ENCODE data around the gene ZNF174. TPM values are rescaled to one million over a fixed set of nuclear protein-coding genes. Genes with fewer than 3 reads are reported as not detected.

The ZNF174 gene
- total and polyA plus RNA-seq, 4 donors, result 3.8 to 4.6 (median 4.1) TPM

DNA sequence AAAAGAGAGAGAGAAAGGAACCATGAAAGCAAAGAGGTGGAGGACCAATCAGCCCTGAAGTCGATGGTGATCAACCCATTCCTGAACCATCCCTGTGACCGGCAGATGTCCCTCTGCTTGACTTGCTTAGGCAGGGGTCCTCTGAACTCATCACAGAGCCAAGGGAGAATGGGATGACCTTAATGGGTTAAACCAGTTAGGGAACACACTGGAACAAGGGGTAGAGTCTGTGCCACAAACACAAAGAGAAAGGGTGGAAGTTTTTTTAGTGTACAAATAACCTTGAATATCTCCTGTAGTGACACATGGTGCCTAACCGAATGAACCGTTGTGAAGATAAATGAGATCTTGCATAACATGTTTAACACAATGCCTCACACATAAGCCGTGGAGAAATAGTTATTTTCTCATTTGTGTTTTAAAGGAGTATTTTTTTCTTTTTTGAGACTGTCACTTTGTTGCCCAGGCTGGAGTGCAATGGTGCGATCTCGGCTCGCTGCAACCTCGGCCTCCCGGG lies 53.7 kb downstream of the ZNF174 start (continued):
- TF ChIP-seq, protein P1, sequence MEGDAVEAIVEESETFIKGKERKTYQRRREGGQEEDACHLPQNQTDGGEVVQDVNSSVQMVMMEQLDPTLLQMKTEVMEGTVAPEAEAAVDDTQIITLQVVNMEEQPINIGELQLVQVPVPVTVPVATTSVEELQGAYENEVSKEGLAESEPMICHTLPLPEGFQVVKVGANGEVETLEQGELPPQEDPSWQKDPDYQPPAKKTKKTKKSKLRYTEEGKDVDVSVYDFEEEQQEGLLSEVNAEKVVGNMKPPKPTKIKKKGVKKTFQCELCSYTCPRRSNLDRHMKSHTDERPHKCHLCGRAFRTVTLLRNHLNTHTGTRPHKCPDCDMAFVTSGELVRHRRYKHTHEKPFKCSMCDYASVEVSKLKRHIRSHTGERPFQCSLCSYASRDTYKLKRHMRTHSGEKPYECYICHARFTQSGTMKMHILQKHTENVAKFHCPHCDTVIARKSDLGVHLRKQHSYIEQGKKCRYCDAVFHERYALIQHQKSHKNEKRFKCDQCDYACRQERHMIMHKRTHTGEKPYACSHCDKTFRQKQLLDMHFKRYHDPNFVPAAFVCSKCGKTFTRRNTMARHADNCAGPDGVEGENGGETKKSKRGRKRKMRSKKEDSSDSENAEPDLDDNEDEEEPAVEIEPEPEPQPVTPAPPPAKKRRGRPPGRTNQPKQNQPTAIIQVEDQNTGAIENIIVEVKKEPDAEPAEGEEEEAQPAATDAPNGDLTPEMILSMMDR (IDR thresholded peaks at IDR 0.05; ENCODE audit: low read depth, low read length, missing input control), result no peak
- TF ChIP-seq EGR1 (IDR thresholded peaks at IDR 0.05; ENCODE audit: low read depth in 2 of 2) (no peak), MAX (IDR thresholded peaks at IDR 0.05) (no peak), RAD21 (IDR thresholded peaks at IDR 0.05) (no peak)

- peak; percentile 3 to 51 for TF ChIP-seq RAD21 (IDR thresholded peaks at IDR 0.05)
- no peak for TF ChIP-seq FOXA2 (IDR thresholded peaks at IDR 0.05)
- TF ChIP-seq EGR1 (IDR thresholded peaks at IDR 0.05; ENCODE audit: low read depth in 2 of 2), result no peak
- TF ChIP-seq YY1 (IDR thresholded peaks at IDR 0.05), result peak; percentile 93
- peak in 1 of 2 donors; percentile 47 for TF ChIP-seq RXRA (IDR thresholded peaks at IDR 0.05)
- TF ChIP-seq REST (IDR thresholded peaks at IDR 0.05), result no peak
- TF ChIP-seq HNF4A (conservative IDR thresholded peaks at IDR 0.05), result peak in 1 of 2 donors; percentile 33
- no peak for TF ChIP-seq JUND (IDR thresholded peaks at IDR 0.05)
- TF ChIP-seq GABPA (IDR thresholded peaks at IDR 0.05 in 1 of 2, conservative IDR thresholded peaks at IDR 0.05 in 1 of 2), result peak in 1 of 2 donors; percentile 61
- no peak for TF ChIP-seq FOXA1 (IDR thresholded peaks at IDR 0.05)
- TF ChIP-seq, protein P1 (IDR thresholded peaks at IDR 0.05; ENCODE audit: low read depth, low read length, missing input control), result peak; percentile 22
- no peak for TF ChIP-seq ATF3 (IDR thresholded peaks at IDR 0.05)
- TF ChIP-seq HNF4G (IDR thresholded peaks at IDR 0.05), result no peak
- TF ChIP-seq NR2F2 (IDR thresholded peaks at IDR 0.05), result no peak
- TF ChIP-seq MAX (IDR thresholded peaks at IDR 0.05), result no peak
- TF ChIP-seq, protein P2, sequence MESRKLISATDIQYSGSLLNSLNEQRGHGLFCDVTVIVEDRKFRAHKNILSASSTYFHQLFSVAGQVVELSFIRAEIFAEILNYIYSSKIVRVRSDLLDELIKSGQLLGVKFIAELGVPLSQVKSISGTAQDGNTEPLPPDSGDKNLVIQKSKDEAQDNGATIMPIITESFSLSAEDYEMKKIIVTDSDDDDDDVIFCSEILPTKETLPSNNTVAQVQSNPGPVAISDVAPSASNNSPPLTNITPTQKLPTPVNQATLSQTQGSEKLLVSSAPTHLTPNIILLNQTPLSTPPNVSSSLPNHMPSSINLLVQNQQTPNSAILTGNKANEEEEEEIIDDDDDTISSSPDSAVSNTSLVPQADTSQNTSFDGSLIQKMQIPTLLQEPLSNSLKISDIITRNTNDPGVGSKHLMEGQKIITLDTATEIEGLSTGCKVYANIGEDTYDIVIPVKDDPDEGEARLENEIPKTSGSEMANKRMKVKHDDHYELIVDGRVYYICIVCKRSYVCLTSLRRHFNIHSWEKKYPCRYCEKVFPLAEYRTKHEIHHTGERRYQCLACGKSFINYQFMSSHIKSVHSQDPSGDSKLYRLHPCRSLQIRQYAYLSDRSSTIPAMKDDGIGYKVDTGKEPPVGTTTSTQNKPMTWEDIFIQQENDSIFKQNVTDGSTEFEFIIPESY (IDR thresholded peaks at IDR 0.05), result peak; percentile 97
- no peak for TF ChIP-seq TAF1 (conservative IDR thresholded peaks at IDR 0.05)
- TF ChIP-seq SP1 (IDR thresholded peaks at IDR 0.05), result no peak
- Histone ChIP-seq H3K36me3 (ENCODE audit: control insufficient read depth in 4 of 4, insufficient read depth in 3 of 4, low read depth in 1 of 4, low read length in 3 of 4) (no peaks in the 10 kb centered on the region), H3K4me3 (ENCODE audit: low read depth in 1 of 3, low read length in 3 of 3) (peak overlapping the region; percentile 62 to 99 (median 89)), H3K27ac (ENCODE audit: low read depth in 1 of 2, low read length in 2 of 2) (peak overlapping the region; percentile 91 to 95), H3K27me3 (ENCODE audit: control insufficient read depth in 4 of 4, insufficient read depth in 4 of 4, low read length in 3 of 4) (no peaks in the 10 kb centered on the region), H3K9me3 (ENCODE audit: control insufficient read depth in 4 of 4, low read length in 3 of 4) (no peaks in the 10 kb centered on the region), H3K4me1 (ENCODE audit: control insufficient read depth in 4 of 4, insufficient read depth in 4 of 4, low read length in 3 of 4) (peaks cover 9 to 44% (median 35%) of the 10 kb centered on the region in 4 donors), H3K9ac (ENCODE audit: low read depth in 1 of 2, low read length in 2 of 2) (peak overlapping the region; percentile 69 to 88)
- peak; percentile 91 for DNase-seq (ENCODE audit: low spot score)
- under 1% methylated on average over 83 of the region's 83 CpGs for WGBS
These were observed 56.6 kb downstream of the ZNF174 start for GRCh38 chr16:3457434-3458252.

Data from liver (tissue), 9 donors.